M059J (cell line): ENCODE data around the gene LIN7C. TPM values are rescaled to one million over a fixed set of nuclear protein-coding genes. Genes with fewer than 3 reads are reported as not detected.
A peak's percentile ranks its signal among the peaks of the same experiment; 100 is the strongest.

ENCODE experiments used
- DNase-seq: peaks from one replicate; pipeline ENCODE4 v3.0.0-alpha.2; 2012; ENCODE audit warnings: low read depth
- total RNA-seq: library from RNA; depleted of rRNA; stranded (reverse); fragments of >200 nt; shearing (Covaris generic); gene quantifications from 2 replicates; pipeline ENCODE4 v1.2.3, GENCODE V29; 2014; rRNA removed

Gene LIN7C
- total RNA-seq, 1 experiment from 2014 or later: 68.4 TPM

DNA sequence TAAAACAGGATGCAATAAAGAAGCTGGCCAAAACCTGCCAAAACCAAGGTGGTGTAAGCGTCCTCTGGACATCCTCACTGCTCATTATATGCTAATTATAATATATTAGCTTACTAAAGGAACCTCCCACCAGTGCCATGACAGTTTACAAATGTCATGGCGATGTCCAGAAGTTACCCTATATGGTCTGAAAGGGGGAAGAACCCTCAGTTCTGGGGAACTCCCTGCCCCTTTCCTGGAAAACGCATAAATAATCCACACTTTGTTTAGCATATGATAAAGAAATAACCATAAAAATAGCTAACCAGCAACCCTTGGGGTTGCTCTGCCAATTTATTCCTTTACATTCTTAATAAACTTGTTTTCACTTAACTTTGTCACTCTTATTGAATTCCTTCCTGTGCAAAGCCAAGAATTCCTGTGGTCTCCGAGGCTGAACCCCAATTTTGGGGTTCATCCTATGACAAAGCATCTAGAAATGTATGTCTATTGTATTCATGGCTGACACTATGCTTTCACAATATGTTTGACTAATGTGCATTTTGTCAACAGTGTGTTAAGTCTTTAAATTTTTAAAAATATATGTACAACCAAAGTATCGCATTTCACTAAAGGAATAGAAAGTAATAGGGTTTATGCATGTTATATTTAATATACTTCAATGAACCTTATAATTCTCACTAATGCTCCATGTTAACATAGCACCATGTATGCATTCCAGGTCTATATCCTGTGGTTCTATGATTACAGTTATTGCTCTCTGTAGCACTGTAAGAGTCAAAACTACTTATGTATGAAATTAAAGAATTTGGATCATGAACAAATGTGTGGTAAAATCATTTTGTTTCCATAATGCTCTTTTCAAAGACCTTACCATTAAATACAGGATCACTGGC is 59.0 kb downstream of the LIN7C start:
- peak; percentile 75 for DNase-seq

DNA sequence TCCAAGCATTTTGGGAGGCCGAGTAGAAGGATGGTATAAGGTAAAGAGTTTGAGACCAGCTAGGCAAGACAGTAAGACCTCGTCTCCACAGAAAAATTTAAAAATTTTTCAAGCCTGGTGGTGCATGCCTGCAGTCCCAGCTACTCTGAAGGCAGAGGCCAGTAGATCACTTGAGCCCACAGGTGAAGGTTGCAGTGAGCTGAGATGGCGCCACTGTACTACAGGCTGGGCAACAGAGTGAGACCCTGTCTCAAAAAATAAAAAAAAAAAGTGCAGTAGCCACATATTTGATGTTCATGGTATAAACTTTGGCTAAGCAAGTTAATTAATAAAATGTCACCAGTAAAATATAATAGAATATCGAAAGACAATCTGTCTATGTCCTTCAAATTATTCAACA is 60.9 kb downstream of the LIN7C start:
- no peak for DNase-seq

DNA sequence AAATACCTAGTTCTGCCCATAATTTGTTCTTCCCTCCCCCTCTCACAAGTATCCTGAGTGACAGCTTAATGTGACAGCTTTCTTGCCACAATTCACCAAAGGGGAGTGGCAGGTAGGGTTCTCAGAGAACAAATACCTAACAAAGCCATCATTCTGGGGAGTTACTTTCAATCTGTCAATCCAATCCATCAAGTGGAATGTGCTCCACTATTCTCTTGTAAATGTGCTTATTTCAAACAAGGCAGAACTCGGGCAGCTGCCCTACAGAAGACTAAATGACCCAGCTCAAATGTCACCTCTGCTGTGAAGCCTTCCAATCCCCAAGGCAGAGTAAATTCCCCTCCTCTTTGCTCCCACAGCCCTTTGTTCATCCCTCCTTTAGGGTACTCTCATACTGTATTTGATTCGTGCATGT is 61.8 kb downstream of the LIN7C start:
- DNase-seq: no peak

Other genes with a start within 250 kb of the LIN7C start
- 15.3 and 23.5 TPM in 2 replicates for gene CCDC34, start 143.6 kb downstream of the LIN7C start, total RNA-seq
- gene LGR4, start 34.0 kb downstream of the LIN7C start, total RNA-seq: 28.0 and 45.2 TPM in 2 replicates
- 35.4 and 46.9 TPM in 2 replicates for gene BDNF, start 193.7 kb upstream of the LIN7C start, total RNA-seq